Stimulated activated CD4-positive, alpha-beta T cell treated with anti-CD3 and anti-CD28 coated beads, Interleukin-1b, Interleukin-23, amount 100 ng/mL, for 48 hours (primary cell): ENCODE results near the gene ODAD4.

Experiments used
- DNase-seq: peaks from one replicate; pipeline ENCODE4 v3.0.0-alpha.2; 2020

The ODAD4 gene

GRCh38 chr17:41930009-41930832, at the start of gene ODAD4:
TSS of gene ODAD4 (plus strand) at chr17:41930617. CDS start at chr17:41930724, 107 bp downstream.
- peak; percentile 96 for DNase-seq

- DNase-seq: no peak
Measured at GRCh38 chr17:41882756-41883155, 47.7 kb upstream of the ODAD4 start.

- no peak for DNase-seq
Measured at GRCh38 chr17:41885733-41886132, 44.7 kb upstream of the ODAD4 start.

GRCh38 chr17:41888332-41888965, 42.0 kb upstream of the ODAD4 start:
- DNase-seq: no peak

- DNase-seq: no peak
Measured at GRCh38 chr17:41891135-41892020, 39.0 kb upstream of the ODAD4 start.

GRCh38 chr17:41892021-41892376, 38.4 kb upstream of the ODAD4 start:
- DNase-seq: no peak

- no peak for DNase-seq
Measured at GRCh38 chr17:41893384-41893783, 37.0 kb upstream of the ODAD4 start.

GRCh38 chr17:41894791-41895331, 35.6 kb upstream of the ODAD4 start:
- no peak for DNase-seq

- DNase-seq: no peak
Measured at GRCh38 chr17:41895617-41896016, 34.8 kb upstream of the ODAD4 start.

- no peak for DNase-seq
Measured at GRCh38 chr17:41896726-41897125, 33.7 kb upstream of the ODAD4 start.

- DNase-seq: no peak
Measured at GRCh38 chr17:41901646-41902045, 28.8 kb upstream of the ODAD4 start.

GRCh38 chr17:41904242-41904841, 26.1 kb upstream of the ODAD4 start:
- no peak for DNase-seq

- DNase-seq: no peak
Measured at GRCh38 chr17:41905172-41905571, 25.2 kb upstream of the ODAD4 start.

- no peak for DNase-seq
Measured at GRCh38 chr17:41906465-41907184, 23.8 kb upstream of the ODAD4 start.

GRCh38 chr17:41907185-41907556, 23.2 kb upstream of the ODAD4 start:
- DNase-seq: no peak

GRCh38 chr17:41907633-41908539, 22.5 kb upstream of the ODAD4 start:
- no peak for DNase-seq

- DNase-seq: no peak
Measured at GRCh38 chr17:41909088-41909487, 21.3 kb upstream of the ODAD4 start.

GRCh38 chr17:41910701-41911391, 19.6 kb upstream of the ODAD4 start:
- DNase-seq: no peak

GRCh38 chr17:41912925-41913324, 17.5 kb upstream of the ODAD4 start:
- DNase-seq: no peak

- no peak for DNase-seq
Measured at GRCh38 chr17:41913798-41914197, 16.6 kb upstream of the ODAD4 start.
